HepG2 (cell line): Measurements from ENCODE around the gene NTN4. TPM values are rescaled to one million over a fixed set of nuclear protein-coding genes. Genes with fewer than 3 reads are reported as not detected.
A peak's percentile ranks its signal among the peaks of the same experiment; 100 is the strongest.

Source experiments
- ATAC-seq: fragments of 200-7000 bp; cut with Tn5 transposase; 3 replicates; pipeline ENCODE4 v1.9.1; 2020; ENCODE audit warnings: mild to moderate bottlenecking, moderate library complexity
- BruUV-seq: library from RNA; stranded (reverse); fragments of 400-500 nt; replicated peaks from 2 replicates; lab custom pipeline; 2021; lab: Mats Ljungman, UMichigan
- CTCF ChIA-PET: fragments of 300-600 bp; formaldehyde crosslinking; extraction: SDS; loops from one replicate; lab custom pipeline; 2021; ENCODE audit warnings: low total read pairs, inconsistent platforms, low intra/inter-chr PET ratio; lab: Yijun Ruan, JAX
- POLR2A ChIA-PET: fragments of 350-600 bp; sonication (Branson Sonifier 250); formaldehyde crosslinking; loops from one replicate; lab custom pipeline; 2020; ENCODE audit warnings: antibody characterized with exemption, inconsistent platforms; lab: Yijun Ruan, JAX
- DNase-seq: peaks from one replicate; pipeline ENCODE4 v3.0.0-alpha.2; 2015; ENCODE audit warnings: low spot score
- FAIRE-seq: peaks from 3 replicates; lab custom pipeline; 2011; peaks lifted over from hg19 to GRCh38; lab: Jason Lieb, UNC
- H2AFZ ChIP-seq: one replicate; pipeline ENCODE4 v1.6.1; 2011; ENCODE audit warnings: low read length, inconsistent platforms
- H3K27ac ChIP-seq: fragments of 300-600 bp; 3 replicates; pipeline ENCODE4 v1.8.0; 2011; ENCODE audit warnings: mixed run types, mild to moderate bottlenecking, mixed read lengths, low read length, inconsistent platforms; ENCODE audit not compliant: insufficient read depth; ENCODE audit errors: extremely low read length
- H3K27me3 ChIP-seq, 2 experiments: fragments of 200-600 bp in 1 of 2; 2 replicates in 1 of 2; 3 replicates in 1 of 2; pipeline versions ENCODE4 v1.6.0 to v1.8.0; 2011; ENCODE audit warnings: low read length in 2 of 2, mild to moderate bottlenecking in 2 of 2, moderate library complexity in 2 of 2, inconsistent platforms in 1 of 2; ENCODE audit not compliant: insufficient read depth in 2 of 2, control insufficient read depth in 1 of 2
- H3K36me3 ChIP-seq, 2 experiments: fragments of 200-600 bp in 1 of 2; replicated peaks in 1 of 2; 2 replicates in 1 of 2; 3 replicates in 1 of 2; pipeline versions ENCODE4 v1.5.1 to v1.8.0; 2011; ENCODE audit warnings: low read length in 2 of 2, inconsistent platforms in 1 of 2; ENCODE audit not compliant: insufficient read depth in 2 of 2, control insufficient read depth in 1 of 2
- H3K4me1 ChIP-seq: 2 replicates; pipeline ENCODE4 v1.5.1; 2012; ENCODE audit warnings: low read length, inconsistent platforms; ENCODE audit not compliant: insufficient read depth
- H3K4me2 ChIP-seq: 2 replicates; pipeline ENCODE4 v1.6.0; 2011; ENCODE audit warnings: low read depth, low read length, inconsistent platforms
- H3K4me3 ChIP-seq, 3 experiments: fragments of 200-600 bp in 1 of 3; sonication (generic), shearing (Covaris generic) in 1 of 3; replicated peaks in 1 of 3; 2 replicates each; pipeline ENCODE4 v1.5.1; 2011 to 2016; ENCODE audit warnings: low read length in 3 of 3, inconsistent platforms in 2 of 3, low read depth in 2 of 3, mild to moderate bottlenecking in 2 of 3, control low read depth in 1 of 3, mixed read lengths in 1 of 3; ENCODE audit not compliant: insufficient read depth in 1 of 3
- H3K79me2 ChIP-seq: one replicate; pipeline ENCODE4 v1.6.1; 2011; ENCODE audit warnings: low read length, inconsistent platforms; ENCODE audit not compliant: insufficient read depth
- H3K9ac ChIP-seq: 2 replicates; pipeline ENCODE4 v1.6.0; 2011; ENCODE audit warnings: mild to moderate bottlenecking, low read depth, low read length, inconsistent platforms; ENCODE audit not compliant: insufficient read depth
- H3K9me3 ChIP-seq: 2 replicates; pipeline ENCODE4 v1.5.1; 2012; ENCODE audit warnings: mild to moderate bottlenecking, low read length
- H4K20me1 ChIP-seq: 2 replicates; pipeline ENCODE4 v1.6.0; 2011; ENCODE audit warnings: inconsistent platforms, mild to moderate bottlenecking, low read length, moderate library complexity; ENCODE audit not compliant: insufficient read depth
- BHLHE40 ChIP-seq: IDR thresholded peaks from 2 replicates; pipeline ENCODE4 v1.6.1; 2011; ENCODE audit warnings: low read length, improper control_type of control experiment
- ZBTB33 ChIP-seq: sonication (generic); formaldehyde crosslinking; IDR thresholded peaks from 2 replicates; pipeline ENCODE4 v1.4.0; 2020; ENCODE audit warnings: missing genetic modification reagents
- ZIK1 ChIP-seq: sonication (generic); formaldehyde crosslinking; IDR thresholded peaks from 2 replicates; pipeline ENCODE4 v1.5.0; 2020; ENCODE audit warnings: mild to moderate bottlenecking, low read depth, missing genetic modification reagents, borderline replicate concordance
- ZNF256 ChIP-seq: sonication (generic); formaldehyde crosslinking; conservative IDR thresholded peaks from 2 replicates; pipeline ENCODE4 v1.4.0; 2020; ENCODE audit warnings: missing genetic modification reagents
- WGBS: methylation state at CpG from one replicate; pipeline ENCODE4 v1.1.6; 2017; ENCODE audit warnings: low lambda C conversion rate; 5-methylcytosine and 5-hydroxymethylcytosine counted together
- in situ Hi-C: cut with HindIII; loops from 2 replicates; pipeline ENCODE4 v1.10.0; 2017; ENCODE audit warnings: low pct_unique_long_range_greater_than_20kb; ENCODE audit not compliant: extremely low pct_ligation_motif_present
- intact Hi-C: fragments of 100-400 bp; cut with micrococcal nuclease; formaldehyde crosslinking; loops from one replicate; pipeline ENCODE4 v1.10.0; 2022; ENCODE audit not compliant: unreplicated experiment
- polyA plus RNA-seq, 8 experiments: library from polyadenylated mRNA; depleted of rRNA in 3 of 8; stranded (reverse) in 7 of 8; unstranded in 1 of 8; fragments of >200 nt; fragmentation: Illumina TruSeq in 4 of 8; extraction: Trizol in 4 of 8; gene quantifications; 2 replicates each; pipeline versions ENCODE4 v1.2.1 to v1.2.3, GENCODE V29; 2011 to 2016; ENCODE audit warnings: low read depth in 4 of 8, missing spikeins in 1 of 8, mixed read lengths in 1 of 8; ENCODE audit not compliant: insufficient read depth in 1 of 8
- small RNA-seq, 3 experiments: library from RNA; depleted of rRNA; stranded (forward); fragments of <200 nt; gene quantifications; one replicate each; pipeline ENCODE3, GENCODE V24; 2012; ENCODE audit warnings: low read depth in 2 of 3, low replicate concordance in 1 of 3; ENCODE audit not compliant: insufficient read length in 3 of 3, insufficient read depth in 2 of 3
- total RNA-seq, 5 experiments: library from RNA; depleted of rRNA; stranded (reverse); fragments of >200 nt; fragmentation: Illumina TruSeq; extraction: Trizol; gene quantifications; 2 replicates each; pipeline ENCODE4 v1.2.3, GENCODE V29; 2016; ENCODE audit warnings: low read depth in 1 of 5

NTN4 gene
- total and polyA plus RNA-seq, 2 of the 13 experiments (the other 11 are each of a cell fraction or from before 2014, with no cell fraction given), result 7.8 to 11.5 TPM

DNA sequence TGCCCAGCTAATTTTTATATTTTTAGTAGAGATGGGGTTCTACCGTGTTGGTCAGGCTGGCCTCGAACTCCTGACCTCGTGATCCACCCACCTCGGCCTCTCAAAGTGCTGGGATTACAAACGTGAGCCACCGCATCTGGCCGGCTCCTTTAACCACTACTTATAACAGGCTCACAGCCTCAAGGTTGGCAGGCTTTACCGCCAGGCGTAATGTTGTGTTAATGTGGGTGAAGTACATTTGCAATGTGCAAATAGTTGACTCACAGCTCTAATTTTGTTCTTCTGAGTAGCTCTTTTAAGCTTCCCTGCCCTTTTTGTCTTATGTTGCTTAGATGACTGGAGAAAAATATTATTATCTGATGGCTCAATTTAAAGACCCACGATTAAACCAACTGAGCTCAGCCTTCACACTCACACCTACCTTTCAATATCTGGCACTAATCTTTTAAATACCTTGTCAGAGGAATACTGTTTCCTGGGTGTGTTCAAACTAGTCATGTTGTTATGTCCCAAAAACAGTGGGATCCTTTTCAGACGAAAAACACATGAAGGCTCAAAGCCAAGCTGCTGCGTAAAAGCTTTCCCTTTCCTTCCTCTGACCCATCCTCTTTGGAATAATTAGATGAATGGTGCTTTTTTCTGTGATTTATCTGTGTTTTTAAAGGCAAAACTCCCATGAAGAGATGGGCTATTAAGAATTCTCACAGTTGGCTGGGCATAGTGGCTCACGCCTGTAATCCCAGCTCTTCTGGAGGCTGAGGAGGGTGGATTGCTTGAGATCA lies 182.1 kb downstream of the NTN4 start:
- no peak for FAIRE-seq
- intact Hi-C loops, result no loop called here
- POLR2A ChIA-PET, result no interaction called here

More for the DNA sequence above, 182.1 kb downstream of the NTN4 start:
- no peaks in the 10 kb centered on the region for H3K79me2 ChIP-seq
- CTCF ChIA-PET, result no interaction called here
- no peak overlapping the region for H3K4me2 ChIP-seq
- no peak overlapping the region for H3K4me3 ChIP-seq
- H3K36me3 ChIP-seq, result no peaks in the 10 kb centered on the region
- DNase-seq, result peak; percentile 28
- TF ChIP-seq ZBTB33 (peak; percentile 61; the same call in 1 of the 2 replicates), BHLHE40 (peak; percentile 28; the same call in 1 of the 2 replicates), ZNF256 (no peak), ZIK1 (CRISPR knock-in tag) (no peak)
- no peak overlapping the region for H3K27ac ChIP-seq
- H3K4me1 ChIP-seq, result peaks cover 46% of the 10 kb centered on the region
- H4K20me1 ChIP-seq, result no peaks in the 10 kb centered on the region
- 28% methylated on average over 13 of the region's 13 CpGs for WGBS
- in situ Hi-C loops, result no loop called here
- BruUV-seq, result no TSS peak
- H3K9me3 ChIP-seq, result no peaks in the 10 kb centered on the region
- H3K27me3 ChIP-seq, result no peaks in the 10 kb centered on the region
- H2AFZ ChIP-seq, result no peak overlapping the region
- H3K9ac ChIP-seq, result no peak overlapping the region
- ATAC-seq, result peak; percentile 64; the same call in 2 of the 3 replicates

Small RNA genes within 50 kb of the gene (small RNA-seq; reads per million reads assigned to genes)
- 0 reads per million in 3 experiments for gene RF00019
- gene RNU6-247P, result 0 reads per million in 3 experiments

Other genes starting within 250 kb of the NTN4 start
- gene USP44, start 239.3 kb downstream of the NTN4 start, total RNA-seq (2016; rRNA removed; fragmentation: Illumina TruSeq; extraction: Trizol), result 0.07 and 0.11 TPM in 2 replicates
- 0.04 and 0.05 TPM in 2 replicates for gene USP44, start 239.3 kb downstream of the NTN4 start, polyA plus RNA-seq (2011; rRNA removed)
- gene SNRPF, start 68.2 kb upstream of the NTN4 start, total RNA-seq (2016; rRNA removed; fragmentation: Illumina TruSeq; extraction: Trizol), result 77.2 and 94.7 TPM in 2 replicates
- 24.3 and 31.7 TPM in 2 replicates for gene SNRPF, start 68.2 kb upstream of the NTN4 start, polyA plus RNA-seq (2011; rRNA removed)
- gene CCDC38, start 151.8 kb upstream of the NTN4 start, total RNA-seq (2016; rRNA removed; fragmentation: Illumina TruSeq; extraction: Trizol), result 0.18 and 0.24 TPM in 2 replicates
- gene CCDC38, start 151.8 kb upstream of the NTN4 start, polyA plus RNA-seq (2011; rRNA removed), result 0.30 and 0.32 TPM in 2 replicates
- 6.2 and 6.5 TPM in 2 replicates for gene AMDHD1, start 152.6 kb upstream of the NTN4 start, total RNA-seq (2016; rRNA removed; fragmentation: Illumina TruSeq; extraction: Trizol)
- gene AMDHD1, start 152.6 kb upstream of the NTN4 start, polyA plus RNA-seq (2011; rRNA removed), result 29.6 and 31.5 TPM in 2 replicates
- 0.56 and 0.89 TPM in 2 replicates for gene HAL, start 205.6 kb upstream of the NTN4 start, total RNA-seq (2016; rRNA removed; fragmentation: Illumina TruSeq; extraction: Trizol)
- gene HAL, start 205.6 kb upstream of the NTN4 start, polyA plus RNA-seq (2011; rRNA removed), result 37.8 and 63.7 TPM in 2 replicates
- gene LTA4H, start 244.8 kb upstream of the NTN4 start, total RNA-seq (2016; rRNA removed; fragmentation: Illumina TruSeq; extraction: Trizol), result 90.4 and 114 TPM in 2 replicates
- gene LTA4H, start 244.8 kb upstream of the NTN4 start, polyA plus RNA-seq (2011; rRNA removed), result 74.4 and 87.5 TPM in 2 replicates